ENCODE measurements around the gene PRKCB. TPM values are rescaled to one million over a fixed set of nuclear protein-coding genes. Genes with fewer than 3 reads are reported as not detected.

Gene PRKCB
- total RNA-seq, 4 donors from 2014 or later = 7.4 to 21.6 (median 12.9) TPM

DNA sequence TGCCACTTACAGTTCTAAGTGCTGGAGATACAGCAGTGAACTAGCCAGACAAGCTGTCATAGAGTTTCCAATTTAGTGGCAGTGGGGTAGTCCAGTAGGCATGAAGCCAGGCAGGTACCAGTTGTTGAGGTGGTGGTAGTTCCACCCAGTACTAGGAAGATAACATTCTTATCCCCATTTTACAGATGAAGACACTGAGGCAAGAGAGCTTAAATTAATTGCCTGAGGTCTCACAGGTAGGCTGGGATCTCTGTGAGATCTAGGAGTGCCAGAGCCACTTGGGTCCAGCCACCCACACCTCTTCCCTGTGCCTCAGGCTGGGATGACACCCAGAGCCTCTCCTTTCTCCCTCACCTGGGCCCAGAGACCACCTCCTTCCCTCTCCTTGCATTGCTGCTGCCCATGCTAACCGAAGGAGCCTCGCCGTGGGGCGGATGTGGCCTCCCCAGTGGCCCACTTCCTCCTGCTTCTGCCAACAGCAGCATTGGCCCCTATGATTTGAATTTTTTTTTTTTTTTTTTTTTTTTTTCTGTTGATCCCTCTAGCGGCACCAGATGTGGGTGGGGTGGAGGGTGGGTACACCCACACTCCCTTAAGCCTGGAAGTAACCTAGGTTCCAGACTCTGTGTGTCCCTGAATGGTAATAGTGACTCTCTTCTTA lies 114.0 kb downstream of the PRKCB start:
- TF ChIP-seq POLR2A (IDR thresholded peaks at IDR 0.05) = no peak
- TF ChIP-seq, protein P1, sequence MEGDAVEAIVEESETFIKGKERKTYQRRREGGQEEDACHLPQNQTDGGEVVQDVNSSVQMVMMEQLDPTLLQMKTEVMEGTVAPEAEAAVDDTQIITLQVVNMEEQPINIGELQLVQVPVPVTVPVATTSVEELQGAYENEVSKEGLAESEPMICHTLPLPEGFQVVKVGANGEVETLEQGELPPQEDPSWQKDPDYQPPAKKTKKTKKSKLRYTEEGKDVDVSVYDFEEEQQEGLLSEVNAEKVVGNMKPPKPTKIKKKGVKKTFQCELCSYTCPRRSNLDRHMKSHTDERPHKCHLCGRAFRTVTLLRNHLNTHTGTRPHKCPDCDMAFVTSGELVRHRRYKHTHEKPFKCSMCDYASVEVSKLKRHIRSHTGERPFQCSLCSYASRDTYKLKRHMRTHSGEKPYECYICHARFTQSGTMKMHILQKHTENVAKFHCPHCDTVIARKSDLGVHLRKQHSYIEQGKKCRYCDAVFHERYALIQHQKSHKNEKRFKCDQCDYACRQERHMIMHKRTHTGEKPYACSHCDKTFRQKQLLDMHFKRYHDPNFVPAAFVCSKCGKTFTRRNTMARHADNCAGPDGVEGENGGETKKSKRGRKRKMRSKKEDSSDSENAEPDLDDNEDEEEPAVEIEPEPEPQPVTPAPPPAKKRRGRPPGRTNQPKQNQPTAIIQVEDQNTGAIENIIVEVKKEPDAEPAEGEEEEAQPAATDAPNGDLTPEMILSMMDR (IDR thresholded peaks at IDR 0.05) = no peak
- peak in 1 of 2 donors; percentile 85 for DNase-seq (ENCODE audit: low spot score in 2 of 2)
- no peak overlapping the region for H3K4me3 ChIP-seq (ENCODE audit: low read depth, poor library complexity, severe bottlenecking)
- WGBS, 2 donors = 63 to 76% methylated on average over 5 of the region's 5 CpGs
- intact Hi-C loops (cut with DNase I; ENCODE audit: low total_unique reads) = no loop called here

GRCh38 chr16:23950291-23950894 lies 114.6 kb downstream of the PRKCB start:
- DNase-seq (ENCODE audit: low spot score in 2 of 2) = peak in 1 of 2 donors; percentile 45
- TF ChIP-seq, protein P1 (IDR thresholded peaks at IDR 0.05) = no peak
- no peak for TF ChIP-seq POLR2A (IDR thresholded peaks at IDR 0.05)
- no peak overlapping the region for H3K4me3 ChIP-seq (ENCODE audit: low read depth, poor library complexity, severe bottlenecking)
- intact Hi-C loops (cut with DNase I; ENCODE audit: low total_unique reads) = no loop called here
- WGBS, 2 donors = 58 to 60% methylated on average over 3 of the region's 3 CpGs

DNA sequence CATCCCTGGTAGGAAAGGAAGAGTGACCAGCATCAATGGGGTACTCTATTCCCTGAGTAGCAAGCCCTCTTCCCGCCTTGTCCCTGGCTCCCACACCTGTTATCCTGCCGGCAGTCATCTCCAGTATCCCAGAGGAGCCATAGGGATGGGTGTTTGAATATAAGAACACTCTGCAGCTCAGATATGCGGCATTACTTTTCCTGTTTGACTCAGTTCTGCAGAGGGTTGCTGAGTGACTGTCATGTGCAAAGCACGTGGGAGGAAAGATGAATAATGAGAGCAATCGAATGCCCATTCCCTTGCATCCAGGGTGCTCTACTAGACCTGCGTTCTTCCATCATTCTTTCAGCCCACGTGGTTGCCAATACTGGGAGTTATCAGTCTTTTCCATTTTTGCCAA lies 115.1 kb downstream of the PRKCB start:
- 52 to 56% methylated on average over 7 of the region's 7 CpGs for WGBS, 2 donors
- peak in 1 of 2 donors; percentile 52 for DNase-seq (ENCODE audit: low spot score in 2 of 2)
- TF ChIP-seq POLR2A (IDR thresholded peaks at IDR 0.05) = no peak
- TF ChIP-seq, protein P1 (IDR thresholded peaks at IDR 0.05) = no peak
- H3K4me3 ChIP-seq (ENCODE audit: low read depth, poor library complexity, severe bottlenecking) = no peak overlapping the region
- intact Hi-C loops (cut with DNase I; ENCODE audit: low total_unique reads) = no loop called here

DNA sequence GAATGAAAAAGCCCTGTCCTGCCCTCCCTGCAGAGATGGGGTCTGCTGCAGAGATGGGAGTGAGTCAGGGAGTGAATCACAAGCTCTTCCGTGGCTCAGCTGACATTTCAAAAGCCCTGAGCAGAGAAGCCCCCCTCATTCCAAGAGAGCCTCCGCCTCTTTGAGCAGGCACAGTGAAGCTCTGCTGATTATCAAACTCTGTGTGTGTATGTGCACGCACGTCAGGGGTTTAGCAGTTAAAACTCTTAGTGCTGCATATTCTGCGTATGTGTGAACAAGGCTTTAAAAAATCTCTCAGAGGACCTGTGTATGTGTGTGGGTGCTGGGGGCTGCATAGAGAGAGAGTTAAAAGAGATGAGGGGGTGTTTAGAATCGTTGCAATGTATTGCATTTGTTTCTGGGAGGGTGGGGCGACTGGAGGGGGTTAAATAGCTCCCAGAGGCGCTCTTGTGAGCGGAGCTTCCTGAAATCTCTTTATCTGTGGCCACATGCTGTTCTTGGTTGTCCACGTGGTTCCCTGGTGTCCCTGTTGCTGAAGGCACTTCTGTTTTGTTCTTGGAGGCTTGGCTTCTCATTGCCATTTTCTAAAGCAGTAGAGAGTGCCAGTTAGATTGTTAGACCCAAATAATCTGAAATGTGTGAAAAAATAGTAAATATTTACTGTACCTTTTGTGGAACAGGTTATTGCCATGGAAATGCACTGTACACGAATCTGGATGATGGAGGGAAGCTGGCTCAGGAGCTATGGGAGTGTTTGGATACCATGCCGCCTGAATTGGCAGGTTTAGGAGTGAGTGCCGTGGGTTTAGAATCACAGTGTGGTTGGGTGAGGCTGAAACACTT lies 116.6 kb downstream of the PRKCB start:
- 15 to 17% methylated on average over 13 of the region's 13 CpGs for WGBS, 2 donors
- no peak overlapping the region for H3K4me3 ChIP-seq (ENCODE audit: low read depth, poor library complexity, severe bottlenecking)
- DNase-seq (ENCODE audit: low spot score in 2 of 2) = peak; percentile 37 to 68
- TF ChIP-seq POLR2A (IDR thresholded peaks at IDR 0.05) = no peak
- intact Hi-C loops (cut with DNase I; ENCODE audit: low total_unique reads) = no loop called here

GRCh38 chr16:23952971-23953300 lies 117.2 kb downstream of the PRKCB start:
- WGBS, 2 donors = 82 to 85% methylated on average over 5 of the region's 5 CpGs

More at GRCh38 chr16:23952971-23953300, 117.2 kb downstream of the PRKCB start:
- TF ChIP-seq, protein P1 (IDR thresholded peaks at IDR 0.05) = no peak
- TF ChIP-seq POLR2A (IDR thresholded peaks at IDR 0.05) = no peak
- intact Hi-C loops (cut with DNase I; ENCODE audit: low total_unique reads) = no loop called here
- DNase-seq (ENCODE audit: low spot score in 2 of 2) = no peak
- no peak overlapping the region for H3K4me3 ChIP-seq (ENCODE audit: low read depth, poor library complexity, severe bottlenecking)
